HG03575 (cell line): ENCODE measurements around the gene STIM2.
"Not testable (repeated sequence)": the region's sequence is repeated elsewhere in the genome, so short reads cannot be mapped to it uniquely, and the experiment has no call there.

Source experiments
- ATAC-seq: cut with Tn5 transposase; IDR thresholded peaks from one replicate; pipeline ENCODE4 v1.9.1; 2021; ENCODE audit not compliant: unreplicated experiment, insufficient number of reproducible peaks, low FRiP score; ENCODE audit errors: extremely low read depth

STIM2 gene

GRCh38 chr4:26889356-26889755, 28.7 kb downstream of the STIM2 start:
- ATAC-seq = no peak

GRCh38 chr4:26891054-26891453, 30.4 kb downstream of the STIM2 start:
- ATAC-seq = no peak

GRCh38 chr4:26891867-26892266, 31.2 kb downstream of the STIM2 start:
- ATAC-seq = no peak

GRCh38 chr4:26892480-26893150, 32.0 kb downstream of the STIM2 start:
- no peak for ATAC-seq

GRCh38 chr4:26893491-26893890, 32.9 kb downstream of the STIM2 start:
- ATAC-seq = no peak

GRCh38 chr4:26894881-26895280, 34.2 kb downstream of the STIM2 start:
- ATAC-seq = not testable (repeated sequence)

GRCh38 chr4:26896636-26897035, 36.0 kb downstream of the STIM2 start:
- ATAC-seq = no peak

GRCh38 chr4:26899991-26900390, 39.4 kb downstream of the STIM2 start:
- ATAC-seq = no peak

GRCh38 chr4:26900765-26901164, 40.1 kb downstream of the STIM2 start:
- ATAC-seq = no peak

- ATAC-seq = no peak
Observed at GRCh38 chr4:26905172-26905571, 44.5 kb downstream of the STIM2 start.

- no peak for ATAC-seq
Observed at GRCh38 chr4:26907731-26908599, 47.3 kb downstream of the STIM2 start.

- ATAC-seq = no peak
Observed at GRCh38 chr4:26909369-26909768, 48.7 kb downstream of the STIM2 start.

GRCh38 chr4:26911254-26911653, 50.6 kb downstream of the STIM2 start:
- no peak for ATAC-seq

GRCh38 chr4:26912069-26912468, 51.4 kb downstream of the STIM2 start:
- no peak for ATAC-seq

GRCh38 chr4:26912810-26913209, 52.2 kb downstream of the STIM2 start:
- ATAC-seq = no peak

- no peak for ATAC-seq
Observed at GRCh38 chr4:26916195-26916594, 55.6 kb downstream of the STIM2 start.

- ATAC-seq = no peak
Observed at GRCh38 chr4:26930964-26931363, 70.3 kb downstream of the STIM2 start.

- ATAC-seq = no peak
Observed at GRCh38 chr4:26931451-26931850, 70.8 kb downstream of the STIM2 start.

GRCh38 chr4:26931966-26932365, 71.3 kb downstream of the STIM2 start:
- no peak for ATAC-seq

GRCh38 chr4:26935397-26935796, 74.8 kb downstream of the STIM2 start:
- ATAC-seq = no peak
